Activated CD4-positive, alpha-beta T cell treated with anti-CD3 and anti-CD28 coated beads for 24 hours (primary cell): ENCODE results near the gene UPK1A.
"Not testable (repeated sequence)": the region's sequence is repeated elsewhere in the genome, so short reads cannot be mapped to it uniquely, and the experiment has no call there.

Source experiments
- DNase-seq, 2 donors: peaks; one replicate each; pipeline ENCODE4 v3.0.0-alpha.2; 2020; ENCODE audit warnings: low read depth in 2 of 2

The UPK1A gene

GRCh38 chr19:35644206-35644986, 21.9 kb upstream of the UPK1A start:
- DNase-seq, result peak; percentile 93 to 94

GRCh38 chr19:35644987-35645679, 21.2 kb upstream of the UPK1A start:
- peak; percentile 81 to 93 for DNase-seq

- DNase-seq, result no peak
These were observed 20.4 kb upstream of the UPK1A start for GRCh38 chr19:35645680-35646511.

GRCh38 chr19:35648017-35648961, 18.0 kb upstream of the UPK1A start, which contains the start of gene COX6B1:
Gene COX6B1 (plus strand): TSS chr19:35648323. CDS start chr19:35651244, 2,921 bp downstream.
- peak; percentile 80 to 86 for DNase-seq

- DNase-seq, result no peak
These were observed 15.7 kb upstream of the UPK1A start for GRCh38 chr19:35650581-35650980.

- not testable (repeated sequence) for DNase-seq
These were observed 11.5 kb upstream of the UPK1A start for GRCh38 chr19:35654828-35655227.

GRCh38 chr19:35655600-35655999, 10.7 kb upstream of the UPK1A start:
- no peak for DNase-seq

GRCh38 chr19:35656700-35657099, 9.6 kb upstream of the UPK1A start:
- no peak for DNase-seq

GRCh38 chr19:35657904-35658700, 8.2 kb upstream of the UPK1A start:
- DNase-seq, result no peak

- DNase-seq, result no peak
These were observed 4.3 kb upstream of the UPK1A start for GRCh38 chr19:35661995-35662340.

GRCh38 chr19:35663981-35664380, 2.3 kb upstream of the UPK1A start:
- no peak for DNase-seq

GRCh38 chr19:35665157-35665556, 1.2 kb upstream of the UPK1A start:
- DNase-seq, result no peak

GRCh38 chr19:35665604-35666003, 713 bp upstream of the UPK1A start:
- no peak for DNase-seq

GRCh38 chr19:35669566-35669965, 3.2 kb downstream of the UPK1A start:
- no peak for DNase-seq

GRCh38 chr19:35669974-35670373, 3.7 kb downstream of the UPK1A start:
- no peak for DNase-seq

GRCh38 chr19:35670686-35671085, 4.4 kb downstream of the UPK1A start:
- DNase-seq, result no peak

GRCh38 chr19:35671818-35672217, 5.5 kb downstream of the UPK1A start:
- no peak for DNase-seq

GRCh38 chr19:35673121-35673804, 6.9 kb downstream of the UPK1A start:
- peak; percentile 26 to 27 for DNase-seq

GRCh38 chr19:35675589-35676140, 9.3 kb downstream of the UPK1A start:
- DNase-seq, result no peak
